ENCODE measurements around the gene MYOM1.

MYOM1 gene

DNA sequence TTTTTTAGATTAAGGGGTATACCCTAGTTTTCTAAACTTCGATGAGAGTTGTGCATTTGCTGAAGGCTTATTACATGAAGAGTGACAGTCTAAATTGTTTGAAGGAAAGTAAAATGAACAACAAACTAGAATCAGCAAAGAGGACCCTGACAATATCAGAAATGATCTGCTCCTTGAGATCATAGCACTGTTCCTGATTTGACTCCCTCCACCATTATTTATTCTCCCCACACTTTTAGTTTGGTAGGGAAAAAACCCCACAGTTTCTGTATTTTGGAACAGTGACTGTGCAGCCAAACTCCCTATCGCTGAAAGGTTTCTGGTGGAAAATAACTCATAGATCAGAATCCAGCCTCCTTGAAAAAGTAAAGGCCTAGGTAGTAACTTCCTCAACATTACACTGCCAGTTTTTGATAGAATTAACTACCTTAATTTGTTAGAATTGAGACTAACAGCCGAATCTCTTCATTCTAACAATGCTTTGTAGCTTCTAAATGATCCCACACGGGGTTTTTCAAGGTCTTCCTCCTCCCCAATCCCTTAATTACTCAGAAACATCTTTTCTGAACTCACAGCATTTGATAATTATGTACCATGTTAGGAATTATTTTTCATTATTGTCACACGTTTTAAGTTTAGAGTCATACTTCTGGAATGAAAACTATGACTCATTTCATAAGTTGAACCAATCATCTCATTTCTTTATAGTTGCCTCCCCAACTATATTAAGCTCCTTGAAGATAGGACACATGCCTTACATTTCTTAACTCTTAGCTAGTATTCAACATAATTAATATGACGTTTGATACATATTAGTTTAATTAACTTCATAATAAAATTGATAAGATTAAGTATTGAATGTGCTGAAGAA lies 30.7 kb upstream of the MYOM1 start:
- ChIA-PET CTCF (interaction anchor here (0.7 to 2.6 kb wide), 9 partner anchors 11 to 416 kb away, joined by 3 to 10 read pairs (median 5); no protein-coding TSS in a partner anchor), POLR2A (no interaction called here)
- no peak for TF ChIP-seq CTCF (IDR thresholded peaks at IDR 0.05; ENCODE audit: control extremely low read depth, extremely low read depth, low read depth, missing control alignments)
- no peak for DNase-seq (ENCODE audit: extremely low spot score)

DNA sequence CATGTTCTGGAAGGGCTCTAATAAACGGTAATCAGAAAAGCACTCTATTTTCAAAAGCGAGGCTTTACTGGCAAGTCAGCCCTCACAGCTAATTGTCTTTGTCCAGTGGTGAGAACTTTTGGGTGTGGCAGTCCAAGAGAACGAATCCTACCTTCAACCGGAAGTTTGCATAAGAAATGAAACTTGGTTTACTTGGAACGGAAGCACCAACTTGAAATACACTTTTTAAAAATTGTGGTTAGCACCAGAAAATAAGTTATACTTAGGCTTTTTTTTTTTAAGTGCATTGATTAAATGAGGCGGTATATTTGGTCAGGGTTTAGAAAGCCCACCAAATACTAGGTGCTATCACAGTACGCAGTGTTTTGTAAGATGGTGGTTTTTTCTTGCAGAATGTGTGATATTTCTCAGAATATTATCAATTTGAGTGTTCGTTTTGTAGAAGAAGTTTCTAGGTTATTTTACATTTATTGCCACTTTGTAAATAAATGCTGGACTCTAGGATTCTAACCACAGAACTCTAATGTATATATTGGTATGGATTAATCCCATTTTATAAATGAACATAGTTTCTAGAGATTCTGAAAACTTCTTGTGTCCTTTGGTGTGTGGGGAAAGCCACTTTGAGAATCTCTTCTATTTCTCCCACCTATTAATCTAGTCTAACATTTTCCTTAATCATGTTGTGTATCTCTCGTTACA lies 29.0 kb upstream of the MYOM1 start:
- CTCF ChIA-PET: interaction anchor here (1.0 to 4.7 kb wide), 5 partner anchors 69 to 286 kb away, joined by 3 to 42 read pairs (median 3); no protein-coding TSS in a partner anchor
- POLR2A ChIA-PET: interaction anchor here (0.5 kb wide), 1 partner anchor 12 kb away, joined by 3 read pairs; no protein-coding TSS in a partner anchor
- DNase-seq (ENCODE audit: extremely low spot score): peak; percentile 42
- no peak for TF ChIP-seq CTCF (IDR thresholded peaks at IDR 0.05; ENCODE audit: control extremely low read depth, extremely low read depth, low read depth, missing control alignments)

GRCh38 chr18:3248062-3248657 lies 28.4 kb upstream of the MYOM1 start:
- CTCF ChIA-PET: interaction anchor here (0.8 to 4.7 kb wide), 9 partner anchors 8 to 418 kb away, joined by 3 to 42 read pairs (median 3); no protein-coding TSS in a partner anchor
- POLR2A ChIA-PET: interaction anchor here (0.5 to 1.1 kb wide), 3 partner anchors 8 to 234 kb away, joined by 3 read pairs; no protein-coding TSS in a partner anchor
- TF ChIP-seq CTCF (IDR thresholded peaks at IDR 0.05; ENCODE audit: control extremely low read depth, extremely low read depth, low read depth, missing control alignments): no peak
- no peak for DNase-seq (ENCODE audit: extremely low spot score)

GRCh38 chr18:3247240-3248061 lies 27.7 kb upstream of the MYOM1 start, which contains the start of gene MYL12A:
MYL12A (plus strand) TSS chr18:3247801; CDS start chr18:3253248, 5,447 bp downstream.
- peak; percentile 95 for DNase-seq (ENCODE audit: extremely low spot score)
- CTCF ChIA-PET: interaction anchor here (0.8 to 4.7 kb wide), 27 partner anchors 8 to 419 kb away, joined by 3 to 73 read pairs (median 10); partner anchors contain the start of gene MYOM1
- TF ChIP-seq CTCF (IDR thresholded peaks at IDR 0.05; ENCODE audit: control extremely low read depth, extremely low read depth, low read depth, missing control alignments): no peak
- POLR2A ChIA-PET: interaction anchor here (1.1 to 1.9 kb wide), 3 partner anchors 9 to 253 kb away, joined by 3 to 5 read pairs (median 3); no protein-coding TSS in a partner anchor

DNA sequence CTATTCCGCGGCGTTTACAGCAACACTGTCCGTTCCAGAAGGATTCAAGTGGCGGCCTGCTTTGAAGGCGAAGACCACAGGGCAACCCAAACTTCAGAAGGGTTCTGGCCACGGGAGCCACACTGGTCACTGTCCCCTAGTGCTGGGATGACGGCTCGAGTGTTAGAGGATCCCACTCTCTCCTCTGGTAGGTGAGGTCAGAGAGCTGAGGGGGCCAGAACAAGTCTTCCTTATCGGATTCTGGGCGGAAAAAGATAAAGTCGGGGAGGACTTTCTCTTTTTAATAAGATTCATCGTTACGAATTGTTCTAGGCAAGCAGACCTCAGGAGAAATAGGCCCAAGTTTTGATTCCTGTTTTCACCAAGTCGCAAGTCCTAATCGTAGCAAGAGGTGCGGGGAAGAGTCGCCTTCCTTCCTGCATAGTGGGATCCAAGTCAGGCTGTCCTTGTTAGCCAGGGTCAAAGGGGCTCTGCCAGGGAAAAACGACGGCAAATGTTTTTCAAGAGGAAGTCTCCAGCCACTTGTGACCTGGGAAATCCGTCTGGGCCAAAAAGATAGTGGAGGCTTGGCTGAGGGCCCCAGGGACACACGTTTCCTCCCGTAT lies 27.0 kb upstream of the MYOM1 start:
- TF ChIP-seq CTCF (IDR thresholded peaks at IDR 0.05; ENCODE audit: control extremely low read depth, extremely low read depth, low read depth, missing control alignments): no peak
- POLR2A ChIA-PET: interaction anchor here (1.2 to 1.9 kb wide), 2 partner anchors 69 to 252 kb away, joined by 3 to 5 read pairs; no protein-coding TSS in a partner anchor
- no peak for DNase-seq (ENCODE audit: extremely low spot score)
- CTCF ChIA-PET: interaction anchor here (0.7 to 4.7 kb wide), 63 partner anchors 9 to 500 kb away, joined by 3 to 73 read pairs (median 6); partner anchors contain the start of genes MYL12B and MYOM1
